OCI-LY3 (cell line): ENCODE measurements around the gene RD3L.

ENCODE experiments used
- CTCF ChIP-seq: fragments of 200-600, 300-600 bp; sonication (generic); IDR thresholded peaks from 2 replicates; pipeline ENCODE4 v1.5.1; 2014; ENCODE audit warnings: antibody characterized with exemption, low read length, low read depth
- EZH2phosphoT487 ChIP-seq: fragments of 200-600 bp; shearing (Covaris generic); IDR thresholded peaks from 2 replicates; pipeline ENCODE4 v1.6.1; 2018; ENCODE audit warnings: antibody characterized with exemption, mixed run types, low read depth

GRCh38 chr14:103897075-103897947, 45.0 kb downstream of the RD3L start:
- TF ChIP-seq CTCF, result no peak
- no peak for TF ChIP-seq EZH2phosphoT487
